ENCODE measurements around the gene SEZ6.

The SEZ6 gene

DNA sequence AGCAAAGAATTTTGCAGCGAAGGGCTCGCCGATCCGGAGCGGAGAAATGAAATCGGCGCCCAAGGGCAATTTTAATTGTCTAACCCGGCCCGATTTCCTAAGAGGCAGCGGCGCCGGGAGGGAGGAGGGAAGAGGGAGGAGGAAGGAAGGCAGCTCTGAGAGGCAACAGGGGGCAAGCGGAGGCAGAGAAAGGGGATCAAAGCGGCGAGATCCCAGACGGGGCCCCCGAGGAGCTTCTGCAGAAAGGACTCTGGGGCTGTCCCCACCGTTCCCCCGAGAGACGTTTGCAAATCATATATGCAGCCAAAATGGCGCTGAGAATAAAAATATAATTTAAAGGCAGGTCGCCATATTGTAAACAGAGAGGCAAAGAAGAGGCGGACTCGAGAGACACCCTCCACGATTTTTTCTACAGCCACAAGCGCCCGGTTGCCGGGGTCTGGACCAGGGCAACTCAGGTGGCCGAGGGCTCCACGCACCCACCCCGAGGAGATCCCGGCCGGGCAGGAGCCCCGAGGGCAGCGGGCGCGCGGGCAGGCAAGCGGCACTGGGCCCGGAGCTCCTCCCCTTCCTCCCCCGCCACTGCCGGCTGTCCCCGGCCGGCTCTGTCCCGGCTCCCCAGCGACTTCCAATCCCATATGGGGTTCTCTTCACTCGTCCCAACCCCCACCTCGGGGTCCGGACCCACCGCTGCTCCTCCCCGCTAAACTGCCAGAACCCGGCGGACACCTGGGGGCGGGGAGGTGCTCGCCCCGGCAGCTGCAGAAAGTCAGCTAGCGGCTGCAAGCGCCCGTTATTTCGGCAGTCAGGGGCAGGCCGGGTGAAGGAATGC lies 56.4 kb downstream of the SEZ6 start:
- peak overlapping the region; percentile 83 for H3K9ac ChIP-seq (ENCODE audit: low read length)
- peak overlapping the region; percentile 73 for H3K4me3 ChIP-seq (ENCODE audit: low read length)
- H3K4me1 ChIP-seq (ENCODE audit: control insufficient read depth, low read depth, low read length): peaks cover 16% of the 10 kb centered on the region
- no peaks in the 10 kb centered on the region for H3K27me3 ChIP-seq (ENCODE audit: control insufficient read depth, insufficient read depth, low read length)
- peak overlapping the region; percentile 63 for H3K27ac ChIP-seq (ENCODE audit: low read length)
- no peaks in the 10 kb centered on the region for H3K9me3 ChIP-seq (ENCODE audit: control insufficient read depth, low read depth, low read length)
- peaks cover 8% of the 10 kb centered on the region for H3K36me3 ChIP-seq (ENCODE audit: control insufficient read depth, low read depth, low read length)

DNA sequence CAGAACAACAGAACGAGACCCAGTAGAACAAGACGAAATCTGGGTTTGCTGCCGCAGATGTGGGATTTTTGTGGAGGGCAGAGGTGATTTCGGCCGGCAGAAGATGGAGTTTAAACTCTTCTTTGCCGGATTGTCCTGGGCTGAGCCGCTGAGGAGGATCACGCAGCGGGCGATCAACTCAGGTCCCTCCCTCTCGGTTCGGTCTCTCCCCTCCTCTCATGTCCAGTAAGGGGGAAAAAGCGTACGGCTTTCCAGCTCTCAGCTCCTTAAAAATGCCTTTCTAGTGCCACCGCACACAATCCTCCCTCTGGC lies 57.0 kb downstream of the SEZ6 start:
- H3K4me3 ChIP-seq (ENCODE audit: low read length): peak overlapping the region; percentile 73
- peak overlapping the region; percentile 83 for H3K9ac ChIP-seq (ENCODE audit: low read length)
- no peaks in the 10 kb centered on the region for H3K27me3 ChIP-seq (ENCODE audit: control insufficient read depth, insufficient read depth, low read length)
- H3K27ac ChIP-seq (ENCODE audit: low read length): peak overlapping the region; percentile 63
- peaks cover 10% of the 10 kb centered on the region for H3K36me3 ChIP-seq (ENCODE audit: control insufficient read depth, low read depth, low read length)
- no peaks in the 10 kb centered on the region for H3K9me3 ChIP-seq (ENCODE audit: control insufficient read depth, low read depth, low read length)
- peaks cover 16% of the 10 kb centered on the region for H3K4me1 ChIP-seq (ENCODE audit: control insufficient read depth, low read depth, low read length)

DNA sequence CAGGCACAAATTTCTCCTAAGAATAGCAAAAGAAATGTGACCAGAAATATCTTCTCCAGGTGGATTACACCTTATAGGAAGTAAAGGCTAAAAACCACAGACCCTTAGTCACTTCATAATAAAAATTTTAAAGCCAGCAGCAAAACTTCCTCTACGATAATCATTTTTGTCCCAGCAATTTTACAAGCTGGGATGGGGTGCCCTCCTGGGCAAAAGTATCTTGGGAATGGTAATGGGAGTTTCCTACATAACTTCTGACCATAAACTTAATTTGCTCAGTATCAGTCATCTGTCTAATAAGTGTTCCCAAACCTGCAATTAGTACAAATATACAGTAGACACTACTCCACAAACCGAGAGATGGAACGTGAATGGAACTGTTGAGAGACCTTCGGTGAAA lies 57.5 kb downstream of the SEZ6 start:
- peaks cover 15% of the 10 kb centered on the region for H3K36me3 ChIP-seq (ENCODE audit: control insufficient read depth, low read depth, low read length)
- no peaks in the 10 kb centered on the region for H3K9me3 ChIP-seq (ENCODE audit: control insufficient read depth, low read depth, low read length)
- no peaks in the 10 kb centered on the region for H3K27me3 ChIP-seq (ENCODE audit: control insufficient read depth, insufficient read depth, low read length)
- peak overlapping the region; percentile 73 for H3K4me3 ChIP-seq (ENCODE audit: low read length)
- H3K9ac ChIP-seq (ENCODE audit: low read length): peak overlapping the region; percentile 83
- peaks cover 16% of the 10 kb centered on the region for H3K4me1 ChIP-seq (ENCODE audit: control insufficient read depth, low read depth, low read length)
- H3K27ac ChIP-seq (ENCODE audit: low read length): no peak overlapping the region

DNA sequence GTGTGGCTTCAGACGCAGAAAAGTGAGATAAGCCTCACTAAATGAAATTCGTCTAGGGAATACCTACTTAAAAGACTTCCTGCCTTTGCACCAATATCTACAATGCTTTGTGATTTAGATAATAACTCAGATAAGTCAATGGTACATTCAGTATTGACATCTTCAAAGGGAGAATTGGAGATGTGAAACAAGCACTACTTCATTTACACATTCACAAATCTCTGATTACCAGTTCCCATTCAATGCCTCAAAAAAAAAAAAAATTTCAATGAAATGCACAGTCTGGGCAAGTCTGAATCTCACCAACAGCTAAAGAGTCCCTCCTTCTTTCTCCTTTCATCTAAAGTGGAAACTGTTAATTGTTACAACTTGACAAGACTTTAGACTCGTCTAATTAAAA lies 58.2 kb downstream of the SEZ6 start:
- Histone ChIP-seq H3K9ac (ENCODE audit: low read length) (no peak overlapping the region), H3K4me3 (ENCODE audit: low read length) (peak overlapping the region; percentile 73)

DNA sequence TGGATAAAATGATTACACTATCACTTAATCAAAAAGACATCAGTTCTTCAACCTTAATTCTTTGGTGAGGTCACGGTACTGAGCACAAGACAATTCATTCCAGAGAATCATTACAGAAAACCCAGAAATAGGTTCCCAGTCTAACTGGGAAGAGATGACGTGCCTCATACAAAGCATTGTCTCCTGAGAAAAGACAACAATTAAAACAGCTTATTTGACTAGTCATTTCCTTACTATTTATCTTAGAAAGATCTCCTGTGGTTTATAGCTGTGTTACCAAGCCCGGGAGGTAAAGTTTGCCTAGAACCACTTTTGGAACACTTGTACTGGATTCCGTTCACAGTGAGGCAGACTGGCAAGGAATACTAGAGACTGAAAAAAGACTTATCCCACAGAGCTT lies 59.6 kb downstream of the SEZ6 start:
- H3K9ac ChIP-seq (ENCODE audit: low read length): no peak overlapping the region

More for the DNA sequence above, 58.2 kb downstream of the SEZ6 start:
- H3K27ac ChIP-seq (ENCODE audit: low read length): no peak overlapping the region
- H3K36me3 ChIP-seq (ENCODE audit: control insufficient read depth, low read depth, low read length): peaks cover 20% of the 10 kb centered on the region
- H3K27me3 ChIP-seq (ENCODE audit: control insufficient read depth, insufficient read depth, low read length): no peaks in the 10 kb centered on the region
- H3K4me1 ChIP-seq (ENCODE audit: control insufficient read depth, low read depth, low read length): peaks cover 13% of the 10 kb centered on the region
- H3K9me3 ChIP-seq (ENCODE audit: control insufficient read depth, low read depth, low read length): no peaks in the 10 kb centered on the region

DNA sequence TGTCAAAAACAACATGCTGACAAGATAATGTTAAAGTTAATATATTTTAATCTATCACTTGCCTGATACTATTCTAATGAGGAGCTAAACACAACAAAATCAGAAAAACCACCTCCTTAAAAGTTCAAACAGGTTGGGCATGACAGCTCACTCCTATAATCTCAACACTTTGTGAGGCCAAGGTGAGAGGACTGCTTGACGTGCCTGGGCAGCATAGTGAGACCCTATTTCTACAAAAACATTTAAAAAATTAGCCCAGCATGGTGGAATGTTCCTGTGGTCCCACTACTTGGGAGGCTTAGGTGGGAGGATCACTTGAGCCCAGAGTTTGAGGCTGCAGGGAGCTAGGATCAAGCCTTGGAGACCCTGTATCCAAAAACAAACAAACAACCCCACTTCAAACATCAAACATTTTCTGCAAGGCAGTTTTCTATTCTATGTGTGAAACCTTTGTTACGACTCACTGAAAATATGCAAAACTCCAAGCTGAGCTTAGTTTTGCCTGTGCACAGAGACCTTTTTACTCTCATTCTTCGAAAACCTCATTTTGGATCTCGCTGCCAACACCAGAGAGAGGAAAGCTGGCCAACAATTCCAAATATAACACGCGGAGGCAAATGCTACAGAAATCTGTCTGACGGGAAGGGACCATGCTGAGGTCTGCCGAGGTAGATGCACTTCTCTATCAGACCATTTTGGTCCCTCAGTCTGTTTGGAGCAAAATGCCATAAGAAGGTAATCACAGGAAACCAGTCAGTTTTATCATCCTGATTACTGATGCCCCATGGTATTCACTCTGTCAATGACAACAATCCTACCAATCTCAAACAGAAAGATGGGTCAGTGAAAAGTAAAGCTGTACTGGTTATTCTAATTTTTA lies 60.7 kb downstream of the SEZ6 start:
- Histone ChIP-seq H3K4me1 (ENCODE audit: control insufficient read depth, low read depth, low read length) (peaks cover 15% of the 10 kb centered on the region), H3K9ac (ENCODE audit: low read length) (no peak overlapping the region), H3K9me3 (ENCODE audit: control insufficient read depth, low read depth, low read length) (no peaks in the 10 kb centered on the region), H3K36me3 (ENCODE audit: control insufficient read depth, low read depth, low read length) (peaks cover 23% of the 10 kb centered on the region), H3K27ac (ENCODE audit: low read length) (no peak overlapping the region), H3K4me3 (ENCODE audit: low read length) (no peak overlapping the region), H3K27me3 (ENCODE audit: control insufficient read depth, insufficient read depth, low read length) (no peaks in the 10 kb centered on the region)

More for the DNA sequence above, 59.6 kb downstream of the SEZ6 start:
- Histone ChIP-seq H3K36me3 (ENCODE audit: control insufficient read depth, low read depth, low read length) (peaks cover 23% of the 10 kb centered on the region), H3K4me1 (ENCODE audit: control insufficient read depth, low read depth, low read length) (peaks cover 12% of the 10 kb centered on the region), H3K27me3 (ENCODE audit: control insufficient read depth, insufficient read depth, low read length) (no peaks in the 10 kb centered on the region), H3K9me3 (ENCODE audit: control insufficient read depth, low read depth, low read length) (no peaks in the 10 kb centered on the region), H3K4me3 (ENCODE audit: low read length) (no peak overlapping the region), H3K27ac (ENCODE audit: low read length) (no peak overlapping the region)

DNA sequence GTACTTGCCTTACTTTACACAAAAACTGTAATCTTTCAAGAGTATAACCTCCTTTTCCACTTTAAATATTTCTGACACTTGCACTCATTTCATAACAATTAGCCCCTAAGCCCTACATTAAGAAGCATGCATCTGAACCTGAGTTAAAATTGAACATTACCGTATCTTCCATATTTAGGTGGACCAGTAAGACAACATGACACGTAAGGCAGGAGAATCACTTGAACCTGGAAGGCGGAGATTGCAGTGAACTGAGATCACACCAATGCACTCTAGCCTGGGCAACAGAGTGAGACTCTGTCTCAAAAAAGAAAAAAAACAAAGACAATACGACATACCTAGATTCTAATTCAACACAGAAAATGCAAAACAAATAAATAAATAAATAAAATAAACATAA lies 61.5 kb downstream of the SEZ6 start:
- no peaks in the 10 kb centered on the region for H3K9me3 ChIP-seq (ENCODE audit: control insufficient read depth, low read depth, low read length)
- H3K27me3 ChIP-seq (ENCODE audit: control insufficient read depth, insufficient read depth, low read length): no peaks in the 10 kb centered on the region
- peaks cover 15% of the 10 kb centered on the region for H3K4me1 ChIP-seq (ENCODE audit: control insufficient read depth, low read depth, low read length)
- no peak overlapping the region for H3K27ac ChIP-seq (ENCODE audit: low read length)
- H3K36me3 ChIP-seq (ENCODE audit: control insufficient read depth, low read depth, low read length): peaks cover 24% of the 10 kb centered on the region
- H3K4me3 ChIP-seq (ENCODE audit: low read length): no peak overlapping the region
- no peak overlapping the region for H3K9ac ChIP-seq (ENCODE audit: low read length)

DNA sequence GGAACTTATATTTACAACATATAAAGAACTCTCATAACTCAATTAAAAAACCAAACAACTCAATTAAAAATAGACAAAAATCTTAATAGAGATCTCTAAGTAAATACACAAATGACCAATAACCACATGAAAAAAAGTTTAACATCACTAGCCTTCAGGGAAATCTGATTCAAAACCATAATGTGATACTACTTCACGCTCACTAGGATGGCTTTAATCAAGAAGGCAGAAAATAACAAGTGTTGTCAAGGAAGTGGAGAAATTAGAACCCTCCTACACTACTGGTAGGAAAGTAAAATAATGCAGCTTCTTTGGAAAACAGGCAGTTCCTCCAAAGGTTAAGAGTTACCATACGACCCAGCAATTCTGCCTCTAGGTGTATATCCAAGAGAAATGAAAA lies 62.9 kb downstream of the SEZ6 start:
- Histone ChIP-seq H3K9ac (ENCODE audit: low read length) (no peak overlapping the region), H3K27me3 (ENCODE audit: control insufficient read depth, insufficient read depth, low read length) (no peaks in the 10 kb centered on the region), H3K9me3 (ENCODE audit: control insufficient read depth, low read depth, low read length) (no peaks in the 10 kb centered on the region), H3K36me3 (ENCODE audit: control insufficient read depth, low read depth, low read length) (peaks cover 28% of the 10 kb centered on the region), H3K27ac (ENCODE audit: low read length) (no peak overlapping the region), H3K4me3 (ENCODE audit: low read length) (no peak overlapping the region), H3K4me1 (ENCODE audit: control insufficient read depth, low read depth, low read length) (peaks cover 15% of the 10 kb centered on the region)

DNA sequence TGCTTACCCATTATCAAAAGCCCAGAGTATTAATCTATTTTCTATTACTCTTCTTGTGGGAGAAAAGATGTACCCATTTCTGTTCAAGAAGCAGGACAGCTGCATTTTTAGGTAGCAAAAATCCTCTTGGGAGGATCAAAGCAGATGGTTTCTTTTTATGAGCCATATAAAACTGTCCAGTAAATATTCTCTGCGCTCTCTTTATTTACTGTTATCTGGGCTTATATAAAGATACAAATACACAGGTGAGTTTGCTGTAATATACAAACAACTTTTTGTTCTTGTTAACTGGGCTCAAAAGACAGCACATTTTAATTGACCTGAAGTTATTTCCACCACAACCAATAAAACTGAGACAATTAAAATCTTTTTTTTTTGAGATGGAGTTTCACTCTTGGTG lies 64.6 kb downstream of the SEZ6 start:
- Histone ChIP-seq H3K4me1 (ENCODE audit: control insufficient read depth, low read depth, low read length) (peaks cover 27% of the 10 kb centered on the region), H3K27ac (ENCODE audit: low read length) (no peak overlapping the region), H3K27me3 (ENCODE audit: control insufficient read depth, insufficient read depth, low read length) (no peaks in the 10 kb centered on the region), H3K9ac (ENCODE audit: low read length) (no peak overlapping the region), H3K36me3 (ENCODE audit: control insufficient read depth, low read depth, low read length) (peaks cover 28% of the 10 kb centered on the region), H3K4me3 (ENCODE audit: low read length) (no peak overlapping the region), H3K9me3 (ENCODE audit: control insufficient read depth, low read depth, low read length) (no peaks in the 10 kb centered on the region)

DNA sequence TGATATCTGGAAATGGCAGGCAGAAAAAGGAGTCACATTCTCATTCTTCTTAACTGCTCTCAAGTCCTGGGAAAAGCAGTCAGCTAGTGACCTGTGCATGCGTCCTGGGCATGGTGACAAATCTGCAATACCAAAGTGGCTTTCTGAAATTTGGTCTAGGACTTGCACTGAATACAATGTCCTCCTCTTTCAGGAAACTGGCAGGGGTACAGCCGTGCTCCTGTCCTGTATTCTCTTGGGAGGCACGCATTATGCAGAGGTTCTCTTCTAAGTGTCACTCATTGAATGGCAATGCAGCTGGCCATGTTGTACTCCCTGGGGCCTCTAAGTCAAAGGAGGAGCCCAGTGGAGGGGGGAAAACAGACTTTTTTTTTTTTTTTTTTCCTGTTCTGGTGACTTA lies 65.2 kb downstream of the SEZ6 start:
- H3K4me3 ChIP-seq (ENCODE audit: low read length): no peak overlapping the region
- no peak overlapping the region for H3K27ac ChIP-seq (ENCODE audit: low read length)
- H3K4me1 ChIP-seq (ENCODE audit: control insufficient read depth, low read depth, low read length): peaks cover 33% of the 10 kb centered on the region
- peaks cover 31% of the 10 kb centered on the region for H3K36me3 ChIP-seq (ENCODE audit: control insufficient read depth, low read depth, low read length)
- no peaks in the 10 kb centered on the region for H3K27me3 ChIP-seq (ENCODE audit: control insufficient read depth, insufficient read depth, low read length)
- no peak overlapping the region for H3K9ac ChIP-seq (ENCODE audit: low read length)
- H3K9me3 ChIP-seq (ENCODE audit: control insufficient read depth, low read depth, low read length): no peaks in the 10 kb centered on the region

DNA sequence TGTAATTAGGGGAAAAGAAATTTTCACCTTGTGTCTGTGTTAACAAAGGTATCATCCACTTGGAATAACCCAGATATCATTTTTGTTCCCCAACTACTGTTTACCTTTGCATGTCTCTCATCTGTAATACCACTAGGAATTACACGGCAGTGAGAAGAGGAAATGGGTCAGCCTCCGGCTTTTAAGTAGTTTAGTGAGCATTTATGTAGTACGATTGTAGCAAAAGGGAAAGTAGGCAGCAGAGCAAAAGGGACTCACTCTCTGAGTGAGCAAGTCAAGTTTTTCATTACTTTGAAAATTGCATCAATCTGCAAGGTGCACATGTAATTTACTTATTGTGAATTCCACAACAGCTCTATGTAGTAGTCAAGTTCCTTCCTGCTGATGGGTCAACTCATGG lies 65.7 kb downstream of the SEZ6 start:
- Histone ChIP-seq H3K4me1 (ENCODE audit: control insufficient read depth, low read depth, low read length) (peaks cover 33% of the 10 kb centered on the region), H3K36me3 (ENCODE audit: control insufficient read depth, low read depth, low read length) (peaks cover 29% of the 10 kb centered on the region), H3K9me3 (ENCODE audit: control insufficient read depth, low read depth, low read length) (no peaks in the 10 kb centered on the region), H3K27ac (ENCODE audit: low read length) (no peak overlapping the region), H3K4me3 (ENCODE audit: low read length) (no peak overlapping the region), H3K27me3 (ENCODE audit: control insufficient read depth, insufficient read depth, low read length) (no peaks in the 10 kb centered on the region), H3K9ac (ENCODE audit: low read length) (no peak overlapping the region)

Measured in iPS-18a (cell line).